AG08395 (cell line): ENCODE results near the gene METTL23.
A peak's percentile ranks its signal among the peaks of the same experiment; 100 is the strongest.
"Not testable (repeated sequence)": the region's sequence is repeated elsewhere in the genome, so short reads cannot be mapped to it uniquely, and the experiment has no call there.

Experiments
- DNase-seq: peaks from one replicate; pipeline ENCODE4 v3.0.0; 2012; ENCODE audit warnings: mixed read lengths, low spot score

Gene METTL23

DNA sequence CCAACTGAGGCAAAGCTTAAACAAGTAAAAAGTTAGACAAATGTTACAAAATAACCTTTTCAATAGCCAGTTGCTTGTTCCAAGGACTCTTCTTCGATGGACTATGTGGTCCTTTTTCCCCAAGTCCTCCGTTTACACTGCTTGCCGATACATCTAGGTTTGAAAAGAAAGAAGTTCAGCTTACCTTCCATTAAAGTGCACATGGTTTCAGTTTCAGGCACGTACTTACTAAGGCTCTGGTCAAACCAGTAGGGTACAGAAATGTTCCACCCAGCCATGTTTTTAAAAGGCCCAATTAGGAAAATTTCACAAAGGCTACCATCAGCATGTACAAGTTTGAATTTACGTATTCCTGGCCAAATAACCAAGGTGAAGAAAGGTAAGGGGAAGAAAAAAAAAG, 8.4 kb downstream of the METTL23 start:
- DNase-seq: no peak

DNA sequence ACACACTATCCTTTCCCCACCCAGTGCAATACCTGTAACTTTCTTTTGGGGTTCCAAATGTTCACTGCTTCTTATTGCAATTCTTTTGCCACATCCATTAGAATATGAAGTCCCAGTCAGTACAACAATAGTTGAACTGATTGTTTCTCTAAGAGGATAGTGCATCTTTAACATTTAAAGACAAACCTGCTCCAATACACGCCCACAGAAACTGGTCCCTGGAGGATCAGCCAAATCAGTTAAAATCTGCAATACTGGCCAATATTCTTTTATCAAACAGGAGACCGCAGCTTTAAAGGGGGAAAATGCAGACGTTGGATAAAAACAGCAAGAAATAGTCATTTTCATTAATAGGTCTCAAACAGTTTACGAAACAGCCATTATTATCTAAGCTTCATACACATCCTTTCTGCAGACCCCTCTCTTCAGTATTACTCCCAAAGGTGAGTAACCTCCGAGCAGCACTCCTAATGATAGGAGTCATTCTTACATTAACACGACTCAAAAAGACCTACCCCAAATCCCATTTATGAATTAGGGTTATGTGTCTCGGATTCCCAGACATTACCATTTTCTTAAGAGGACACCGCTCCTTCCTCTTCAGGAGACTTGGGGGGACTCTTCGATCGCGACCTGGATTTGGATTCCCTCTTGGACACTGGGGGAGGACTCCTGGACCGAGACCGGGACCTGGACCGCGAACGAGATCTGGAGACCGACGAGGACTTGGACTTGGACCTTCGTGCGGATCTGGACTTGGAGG, 9.1 kb downstream of the METTL23 start:
- no peak for DNase-seq

DNA sequence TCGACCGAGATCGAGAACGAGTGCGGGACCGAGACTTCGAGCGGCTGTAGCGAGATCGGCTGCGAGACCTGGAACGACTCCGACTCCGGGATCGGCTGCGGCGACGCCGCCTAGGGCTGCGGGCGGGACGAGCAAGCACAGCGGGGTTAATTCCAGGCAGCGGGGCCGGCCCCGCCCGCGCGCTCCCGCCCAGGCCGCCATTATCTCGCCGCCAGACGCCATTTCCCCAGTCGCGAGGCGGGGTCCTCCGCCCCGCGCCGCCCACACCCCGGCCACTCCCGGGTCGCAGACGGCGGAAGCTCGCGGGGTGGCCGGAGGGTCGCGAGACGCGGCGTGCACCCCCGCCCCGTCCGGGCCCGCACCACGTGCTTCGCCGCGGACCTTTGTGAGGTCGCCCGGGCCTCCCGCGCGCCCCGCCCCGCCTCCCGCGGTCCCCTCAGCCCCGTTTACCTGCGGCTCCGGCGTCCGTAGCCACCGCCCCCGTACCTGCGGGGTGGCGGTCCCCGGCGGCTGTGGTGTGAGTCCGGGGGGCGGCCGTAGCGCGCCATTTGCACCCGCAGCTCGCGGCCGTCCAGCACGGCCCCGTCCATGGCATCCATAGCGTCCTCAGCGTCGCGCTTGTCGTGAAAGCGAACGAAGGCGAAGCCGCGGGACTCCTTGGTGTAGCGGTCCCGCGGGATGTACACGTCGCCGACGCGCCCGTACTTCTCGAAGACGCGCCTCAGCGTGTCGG, 9.9 kb downstream of the METTL23 start:
- peak; percentile 66 for DNase-seq

DNA sequence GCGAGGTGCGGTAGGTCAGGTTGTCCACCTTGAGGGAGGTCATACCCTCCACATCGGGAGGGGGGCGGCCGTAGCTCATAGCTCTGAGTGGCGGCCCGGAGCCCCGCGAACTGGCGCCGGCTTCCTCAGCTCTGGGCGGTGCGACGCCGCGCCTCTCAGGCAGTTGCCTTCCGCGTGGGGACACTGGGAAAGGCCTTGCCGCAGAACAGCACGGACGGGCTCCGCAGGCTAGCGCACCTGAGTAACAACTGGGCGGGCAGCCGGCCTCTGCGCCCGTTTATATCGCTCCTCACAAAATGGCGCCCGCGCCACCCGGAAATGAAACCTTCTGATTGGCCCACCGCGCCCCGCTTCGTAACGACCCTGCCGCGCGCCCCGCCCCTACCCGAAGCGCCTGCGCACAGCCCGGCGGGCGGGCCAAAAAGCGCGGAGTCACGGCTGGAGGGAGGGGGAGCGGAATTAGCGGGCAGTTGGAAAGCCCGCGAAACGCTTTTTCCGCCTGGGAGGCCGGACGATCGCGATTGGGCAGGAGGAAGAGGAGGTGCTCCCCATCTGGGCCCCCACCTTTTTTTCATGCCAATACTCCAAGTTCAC, 10.5 kb downstream of the METTL23 start, which contains the start of gene SRSF2:
Gene SRSF2 (minus strand): TSS at position 250 of the 594 bp plus-strand sequence. CDS start 171 bp downstream, at position 79.
- DNase-seq: peak; percentile 99

DNA sequence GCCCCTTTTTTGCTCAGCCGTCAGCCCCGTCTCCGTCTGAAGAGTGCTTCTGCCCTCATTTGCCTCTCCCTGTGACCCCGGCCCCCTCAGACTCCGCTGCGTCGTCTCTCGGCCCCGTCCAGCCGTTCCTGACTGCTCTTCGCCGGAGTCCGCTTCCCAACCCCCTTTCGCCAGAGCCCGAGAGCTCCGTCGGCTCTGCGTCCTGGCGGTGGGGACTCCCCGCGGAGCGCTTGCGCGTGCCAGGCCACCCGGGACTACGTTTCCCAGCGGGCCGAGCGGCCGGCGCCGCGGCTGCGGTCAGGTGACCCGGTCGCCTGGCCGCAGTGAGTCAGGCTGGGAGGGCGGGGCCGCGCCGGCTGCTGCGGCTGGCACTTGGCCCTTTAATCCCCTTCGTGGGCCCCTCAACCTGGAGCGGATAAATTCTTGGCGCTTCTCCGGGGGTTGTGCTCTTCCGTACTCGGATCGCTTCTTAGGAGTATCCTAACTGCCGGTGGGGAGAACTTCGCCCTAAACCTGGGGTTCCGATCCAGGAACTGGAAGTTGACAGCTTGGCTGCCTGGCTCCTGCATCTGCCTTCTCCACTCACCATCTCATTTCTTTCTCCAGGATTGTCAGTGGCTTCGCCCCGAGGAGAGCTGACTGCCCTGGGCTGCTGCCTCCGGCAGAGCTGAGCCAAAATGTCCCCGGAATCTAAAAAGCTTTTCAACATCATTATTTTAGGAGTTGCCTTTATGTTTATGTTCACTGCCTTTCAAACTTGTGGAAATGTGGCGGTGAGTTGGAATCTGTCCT, 11.2 kb downstream of the METTL23 start, which contains the start of gene MFSD11:
Gene MFSD11 (plus strand): TSS at position 444 of the 792 bp plus-strand sequence. CDS start 234 bp downstream, at position 678.
- peak; percentile 96 for DNase-seq

DNA sequence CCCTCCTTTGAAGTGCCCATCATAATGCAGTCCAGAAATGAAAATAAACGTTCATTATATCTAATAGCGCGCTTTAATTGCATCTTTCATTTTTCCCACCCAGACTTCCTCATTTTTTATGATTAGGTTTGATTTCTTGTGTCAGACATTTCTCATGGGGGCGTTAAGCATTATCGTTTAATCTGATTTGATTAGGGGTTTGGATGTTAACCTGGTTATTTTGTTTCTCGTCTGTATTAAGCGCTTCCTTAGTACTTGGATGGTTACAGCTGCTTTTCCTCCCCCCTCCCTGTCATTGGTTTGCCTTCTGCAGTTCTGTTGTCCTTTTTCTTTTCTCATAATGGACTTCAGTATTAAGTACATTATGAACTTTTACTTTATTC, 11.8 kb downstream of the METTL23 start:
- DNase-seq: no peak

DNA sequence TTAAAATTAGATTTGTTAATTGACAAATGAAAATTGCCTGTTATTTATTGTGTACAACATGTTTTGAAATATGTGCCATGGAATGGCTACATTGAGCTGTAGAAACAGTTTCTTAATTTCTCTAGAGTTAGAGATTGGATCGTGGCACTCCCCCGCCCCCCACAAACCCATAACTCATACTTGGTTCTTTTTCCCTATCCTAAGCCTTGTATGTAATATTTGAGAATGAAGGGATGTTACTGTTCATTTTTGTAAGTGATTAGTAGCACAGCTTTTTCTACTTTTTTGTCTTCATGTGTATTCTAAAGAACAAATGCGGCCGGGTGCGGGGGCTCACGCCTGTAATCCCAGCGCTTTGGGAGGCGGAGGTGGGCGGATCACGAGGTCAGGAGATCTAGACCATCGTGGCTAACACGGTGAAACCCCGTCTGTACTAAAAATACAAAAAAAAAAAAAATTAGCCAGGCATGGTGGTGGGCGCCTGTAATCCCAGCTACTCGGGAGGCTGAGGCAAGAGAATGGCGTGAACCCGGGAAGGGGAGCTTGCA, 13.0 kb downstream of the METTL23 start:
- not testable (repeated sequence) for DNase-seq

DNA sequence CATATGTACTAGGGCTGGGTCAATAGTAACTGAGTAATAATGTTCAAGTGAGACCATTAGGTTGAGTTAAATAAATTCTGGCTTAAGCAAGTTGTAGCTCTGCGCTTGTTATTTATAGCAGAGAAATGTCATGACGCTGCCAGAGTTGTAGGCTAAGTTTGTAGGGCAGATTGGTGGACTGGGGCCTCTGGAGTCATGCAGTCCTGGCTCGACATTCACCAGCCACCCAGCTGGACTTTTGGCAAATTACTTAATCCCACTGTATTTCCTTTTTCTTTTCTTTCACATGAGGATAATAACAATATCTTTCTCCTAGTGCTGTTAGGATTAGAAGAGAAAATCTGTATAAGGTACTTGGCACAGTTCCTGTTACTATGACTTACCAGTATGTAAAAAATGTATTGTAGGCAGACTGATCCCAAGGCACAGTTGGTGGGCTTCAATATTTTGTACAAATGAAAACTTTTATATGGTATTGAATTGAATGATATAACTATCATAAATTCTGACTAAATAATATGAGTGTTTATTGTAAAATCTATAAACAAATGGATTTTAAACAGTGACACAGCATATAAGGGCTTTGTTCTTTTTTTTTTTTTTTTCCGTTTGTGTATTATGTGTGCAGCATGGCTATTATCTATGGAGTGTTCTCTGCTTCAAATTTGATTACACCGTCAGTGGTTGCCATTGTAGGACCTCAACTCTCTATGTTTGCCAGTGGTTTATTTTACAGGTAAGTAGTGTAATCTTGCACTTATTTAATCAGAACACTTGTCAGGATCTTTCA, 13.9 kb downstream of the METTL23 start:
- DNase-seq: no peak

DNA sequence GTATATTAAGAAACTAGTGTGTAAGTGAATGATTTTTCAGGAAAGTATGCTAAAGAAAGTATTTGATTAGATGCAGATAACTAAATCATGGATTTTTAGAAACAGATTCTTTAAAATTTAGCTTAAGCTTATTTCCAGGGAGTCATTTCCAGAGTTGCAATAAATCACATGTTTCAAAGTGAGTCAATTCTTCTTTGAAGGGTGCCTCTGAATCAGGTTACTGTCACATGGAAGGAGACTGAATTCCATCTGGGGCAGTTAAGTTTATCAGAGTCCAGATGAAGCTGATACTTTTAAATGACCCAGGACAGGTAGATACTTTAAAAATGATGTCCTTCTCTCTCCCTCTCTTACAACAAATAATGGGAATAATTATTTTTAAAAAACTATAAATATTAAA, 16.3 kb downstream of the METTL23 start:
- DNase-seq: no peak

DNA sequence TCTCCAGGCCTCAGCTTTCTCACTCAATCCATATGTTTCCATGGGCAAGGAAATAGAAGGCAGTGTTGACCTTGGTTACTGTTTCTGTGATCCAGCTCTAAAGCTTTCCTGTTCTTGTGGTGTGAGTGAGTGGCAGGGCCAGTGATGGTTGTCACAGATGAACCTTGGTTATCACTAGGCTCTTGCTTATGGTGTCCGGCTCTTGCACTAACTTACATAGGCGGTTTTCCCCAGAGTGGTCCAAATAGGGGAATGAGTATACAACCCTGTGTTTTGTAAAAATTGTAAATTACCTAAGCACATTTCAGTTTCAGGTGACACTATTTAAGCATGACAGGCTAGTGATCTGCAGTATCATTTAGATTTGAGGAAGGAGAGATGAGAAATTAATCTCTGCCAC, 18.1 kb downstream of the METTL23 start:
- DNase-seq: no peak

DNA sequence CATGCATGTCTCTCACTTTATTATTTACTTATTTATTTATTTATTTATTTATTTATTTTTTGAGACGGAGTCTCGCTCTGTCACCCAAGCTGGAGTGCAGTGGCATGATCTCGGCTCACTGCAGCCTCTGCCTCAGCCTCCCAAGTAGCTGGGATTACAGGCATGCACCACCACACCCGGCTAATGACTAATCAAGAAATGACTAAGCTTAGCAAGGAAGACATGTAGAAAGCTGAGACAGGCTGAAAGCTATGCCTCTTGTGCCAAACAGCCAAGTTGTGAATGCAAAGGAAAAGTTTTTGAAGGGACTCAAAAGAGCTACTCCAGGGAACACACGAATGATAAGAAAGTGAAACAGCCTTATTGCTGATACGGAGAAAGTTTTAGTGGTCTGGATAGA, 19.1 kb downstream of the METTL23 start:
- not testable (repeated sequence) for DNase-seq

DNA sequence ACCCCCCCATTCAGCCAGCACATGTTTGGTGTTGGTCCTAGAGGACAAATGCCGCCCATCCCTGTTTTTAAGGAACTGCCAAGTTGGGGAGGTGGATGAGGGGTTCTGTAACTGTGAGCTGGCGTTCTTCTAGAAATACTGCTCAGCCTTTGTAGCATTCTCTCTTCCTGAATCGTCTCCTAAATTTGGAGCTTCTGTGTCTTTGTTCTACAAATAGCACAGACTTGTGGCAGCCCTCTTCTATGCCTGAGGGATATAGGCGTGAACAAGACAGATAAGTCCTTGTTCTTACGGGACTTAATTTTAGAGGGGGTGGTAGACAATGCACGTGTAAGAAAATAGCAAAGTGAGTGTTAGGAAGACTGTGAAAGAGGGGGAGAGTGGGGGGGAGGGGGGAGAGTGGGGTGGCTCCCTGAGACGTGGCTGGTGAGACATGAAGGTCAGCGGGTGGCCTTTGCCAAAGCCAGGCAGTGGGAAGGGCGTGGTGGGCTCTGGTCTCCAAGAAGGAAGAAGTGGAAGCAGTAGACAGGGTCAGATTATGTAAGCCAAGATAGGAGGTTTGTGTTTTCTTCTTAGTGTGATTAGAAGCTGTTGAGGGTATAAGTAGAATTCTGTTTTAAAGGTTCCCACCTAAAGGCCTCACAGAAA, 21.2 kb downstream of the METTL23 start:
- DNase-seq: no peak

DNA sequence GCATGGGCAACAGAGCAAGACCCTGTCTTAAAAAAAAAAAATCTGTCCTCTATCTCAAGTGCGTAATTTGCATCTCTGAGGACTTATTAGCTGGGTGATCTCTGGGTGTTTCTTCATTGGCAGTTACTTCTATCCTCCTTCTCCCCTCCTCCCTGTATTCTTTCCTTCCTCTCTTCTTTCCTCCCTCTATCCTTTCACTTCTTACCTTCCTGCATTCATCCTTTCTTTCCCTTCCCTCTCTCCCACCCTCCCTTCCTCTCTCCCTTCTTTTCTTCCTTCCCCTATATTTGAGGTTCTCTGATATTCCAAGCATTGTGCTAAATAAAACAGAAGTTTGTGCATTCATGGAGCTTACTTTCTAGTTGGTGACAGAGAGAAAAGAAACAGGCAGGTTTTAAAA, 22.0 kb downstream of the METTL23 start:
- no peak for DNase-seq

DNA sequence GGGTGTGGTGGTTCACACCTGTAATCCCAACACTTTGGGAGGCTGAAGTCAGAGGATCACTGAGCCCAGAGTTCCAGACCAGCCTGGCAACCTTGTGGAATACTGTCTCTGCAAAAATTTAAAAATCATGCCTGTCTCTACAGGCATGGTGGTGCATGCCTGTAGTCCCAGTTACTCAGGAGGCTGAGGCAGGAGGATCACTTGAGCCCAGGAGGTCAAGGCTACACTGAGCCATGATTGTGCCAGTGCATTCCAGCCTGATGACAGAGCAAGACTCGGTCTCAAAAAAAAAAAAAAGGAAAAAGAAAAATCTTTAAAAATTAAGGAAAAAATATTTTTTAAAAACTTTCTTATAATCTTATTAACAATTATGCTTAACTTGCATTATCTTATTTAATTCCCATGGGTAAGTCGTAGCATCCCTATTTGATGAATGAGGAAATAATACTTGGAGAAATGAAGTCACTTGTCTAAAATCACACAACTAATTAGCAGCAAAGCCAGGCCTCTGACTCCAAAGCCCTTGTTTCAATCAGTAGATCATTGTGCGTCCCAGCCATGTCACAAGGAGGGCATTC, 24.9 kb downstream of the METTL23 start:
- no peak for DNase-seq

DNA sequence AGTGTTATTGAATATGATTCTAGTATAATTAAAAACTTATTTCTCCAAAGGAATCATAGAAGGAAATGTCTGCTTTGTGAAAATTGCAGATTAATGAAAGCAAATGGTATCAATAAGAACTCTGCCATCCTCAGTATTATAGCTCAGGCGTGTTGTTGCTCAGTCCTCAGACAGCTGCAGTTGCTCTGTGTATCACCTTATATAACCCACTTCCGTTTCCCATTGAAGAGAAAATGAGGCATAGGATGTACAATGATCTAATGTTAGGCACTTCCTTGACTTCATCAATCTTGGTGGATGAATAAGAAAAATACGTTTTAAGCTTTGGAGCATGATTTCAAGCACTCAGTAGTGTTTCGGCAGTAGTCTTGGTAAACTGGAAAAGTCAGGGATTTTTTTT, 25.4 kb downstream of the METTL23 start:
- no peak for DNase-seq

DNA sequence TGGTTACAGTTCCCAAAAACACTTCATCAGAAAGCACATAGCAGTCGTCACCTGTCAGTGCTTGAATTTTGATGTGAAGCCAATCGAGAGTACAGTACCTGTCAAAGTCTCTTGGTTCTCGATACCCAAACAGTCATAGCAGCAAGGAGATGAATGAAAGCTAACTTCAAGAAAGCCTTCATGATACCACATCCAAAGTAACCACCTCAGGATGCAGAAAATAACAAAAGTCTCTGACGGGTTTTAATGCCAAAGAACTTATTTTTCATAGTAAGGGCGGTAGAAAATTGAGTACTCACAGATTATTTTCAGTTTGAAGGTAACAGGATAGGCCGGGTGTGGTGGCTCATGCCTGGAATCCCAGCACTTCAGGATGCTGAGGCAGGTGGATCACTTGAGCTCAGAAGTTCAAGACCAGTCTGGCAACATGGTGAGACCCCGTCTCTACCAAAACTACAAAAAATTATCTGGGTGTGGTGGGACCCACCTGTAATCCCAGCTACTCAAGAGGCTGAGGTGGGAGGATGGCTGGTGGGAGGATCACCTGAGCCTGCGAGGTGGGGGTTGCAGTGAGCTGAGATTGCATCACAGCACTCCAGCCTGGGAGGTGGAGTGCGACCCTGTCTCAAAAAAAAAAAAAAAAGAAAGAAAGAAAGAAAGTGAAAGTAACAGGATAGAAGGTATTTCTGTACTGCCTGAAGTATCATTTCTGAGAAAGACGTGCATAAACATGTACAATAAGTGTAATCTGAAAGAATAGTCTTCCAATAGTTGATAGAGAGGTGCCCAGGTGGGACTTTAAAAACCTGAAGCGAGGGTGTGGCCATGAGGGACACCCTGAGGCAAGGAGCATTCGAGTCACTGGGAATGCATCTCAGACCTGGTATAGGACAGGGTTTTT, 26.7 kb downstream of the METTL23 start:
- no peak for DNase-seq

DNA sequence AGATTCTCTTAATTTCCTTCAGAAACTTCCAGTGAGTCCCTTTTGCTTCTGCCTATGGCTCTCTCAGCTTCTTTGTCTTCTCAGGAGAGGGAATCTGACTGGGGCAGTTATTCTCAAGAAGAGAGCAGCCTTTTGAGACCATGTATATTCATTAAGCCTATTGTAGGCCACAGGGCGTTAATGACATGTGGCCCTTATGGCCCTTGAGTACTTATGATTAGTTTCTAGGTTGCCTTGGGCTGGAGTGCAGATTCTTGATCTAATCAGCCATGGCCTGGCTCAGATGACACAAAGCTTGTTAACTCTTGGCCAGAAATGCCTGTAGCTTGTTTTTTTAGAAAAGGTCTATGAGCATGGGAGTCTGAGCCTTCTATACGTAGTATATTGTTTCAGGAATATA, 28.6 kb downstream of the METTL23 start:
- DNase-seq: no peak

DNA sequence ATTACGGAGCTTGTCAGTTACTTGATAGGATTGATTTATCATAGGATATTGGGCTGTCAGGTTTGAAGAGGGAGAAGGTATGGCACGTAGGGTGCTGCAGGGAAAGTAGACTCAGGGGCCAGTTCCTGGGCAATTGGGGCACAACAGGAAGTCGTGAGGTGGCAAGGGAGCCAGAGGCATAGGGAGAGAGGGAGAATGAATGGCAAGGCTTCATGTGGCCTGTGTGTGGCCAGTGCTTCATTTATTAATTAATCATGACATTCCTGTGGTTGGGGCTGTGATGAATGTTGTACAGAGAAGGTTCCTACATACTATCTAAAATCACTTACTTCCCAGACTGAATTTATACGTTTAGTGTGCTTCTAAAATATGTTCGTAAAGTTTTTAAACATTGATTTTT, 30.6 kb downstream of the METTL23 start:
- no peak for DNase-seq

DNA sequence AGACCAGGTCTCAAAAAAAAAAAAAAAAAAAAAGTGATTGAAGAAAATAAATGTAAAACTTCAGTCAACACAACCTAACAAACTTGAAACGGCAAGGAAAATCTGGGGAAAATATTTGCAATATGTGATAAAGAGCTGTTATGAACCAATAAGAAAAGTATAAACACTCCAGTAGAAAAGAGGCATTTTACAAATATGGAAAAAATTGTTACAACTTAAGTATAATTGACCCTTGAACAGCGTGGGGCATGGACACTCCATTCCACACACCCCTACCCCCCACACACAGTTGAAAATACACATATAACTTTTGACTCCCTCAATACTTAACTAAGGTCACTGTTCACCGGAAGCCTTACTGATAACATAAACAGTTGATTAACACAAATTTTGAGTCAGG, 31.9 kb downstream of the METTL23 start:
- DNase-seq: no peak
